GM12864 (cell line): ENCODE results near the gene GM2A.

ENCODE experiments used
- DNase-seq: peaks from one replicate; pipeline ENCODE4 v3.0.0-alpha.2; 2011; ENCODE audit warnings: low read depth
- H3K4me3 ChIP-seq: 2 replicates; pipeline ENCODE4 v1.5.1; 2011; ENCODE audit warnings: mild to moderate bottlenecking, low read depth, low read length, control low read depth
- CTCF ChIP-seq: IDR thresholded peaks from 2 replicates; pipeline ENCODE4 v1.5.1; 2011; ENCODE audit warnings: low read depth, mild to moderate bottlenecking, moderate library complexity, low read length, control low read depth, inconsistent platforms; ENCODE audit errors: missing control alignments

GM2A gene

GRCh38 chr5:151243564-151243963, 9.4 kb upstream of the GM2A start:
- TF ChIP-seq CTCF, result no peak
- DNase-seq, result no peak
- H3K4me3 ChIP-seq, result no peak overlapping the region

GRCh38 chr5:151244206-151244605, 8.8 kb upstream of the GM2A start:
- DNase-seq, result no peak
- no peak for TF ChIP-seq CTCF
- H3K4me3 ChIP-seq, result no peak overlapping the region

- no peak for TF ChIP-seq CTCF
- H3K4me3 ChIP-seq, result no peak overlapping the region
- no peak for DNase-seq
These were observed 7.2 kb upstream of the GM2A start for GRCh38 chr5:151245680-151246219.

GRCh38 chr5:151248651-151249050, 4.3 kb upstream of the GM2A start:
- no peak overlapping the region for H3K4me3 ChIP-seq
- DNase-seq, result no peak
- TF ChIP-seq CTCF, result no peak

- DNase-seq, result no peak
- no peak for TF ChIP-seq CTCF
- H3K4me3 ChIP-seq, result no peak overlapping the region
These were observed 3.7 kb upstream of the GM2A start for GRCh38 chr5:151249281-151249680.

GRCh38 chr5:151250346-151251000, 2.5 kb upstream of the GM2A start:
- no peak for DNase-seq
- TF ChIP-seq CTCF, result no peak
- no peak overlapping the region for H3K4me3 ChIP-seq

- no peak for TF ChIP-seq CTCF
- no peak for DNase-seq
- H3K4me3 ChIP-seq, result no peak overlapping the region
These were observed 1.9 kb upstream of the GM2A start for GRCh38 chr5:151251001-151251551.
